ENCODE data around the gene ATL1. TPM values are rescaled to one million over a fixed set of nuclear protein-coding genes. Genes with fewer than 3 reads are reported as not detected.
A peak's percentile ranks its signal among the peaks of the same experiment; 100 is the strongest.
"Not testable (repeated sequence)": the region's sequence is repeated elsewhere in the genome, so short reads cannot be mapped to it uniquely, and the experiment has no call there.

The ATL1 gene
- total RNA-seq, 2 experiments from 2014 or later: 1.5 TPM

DNA sequence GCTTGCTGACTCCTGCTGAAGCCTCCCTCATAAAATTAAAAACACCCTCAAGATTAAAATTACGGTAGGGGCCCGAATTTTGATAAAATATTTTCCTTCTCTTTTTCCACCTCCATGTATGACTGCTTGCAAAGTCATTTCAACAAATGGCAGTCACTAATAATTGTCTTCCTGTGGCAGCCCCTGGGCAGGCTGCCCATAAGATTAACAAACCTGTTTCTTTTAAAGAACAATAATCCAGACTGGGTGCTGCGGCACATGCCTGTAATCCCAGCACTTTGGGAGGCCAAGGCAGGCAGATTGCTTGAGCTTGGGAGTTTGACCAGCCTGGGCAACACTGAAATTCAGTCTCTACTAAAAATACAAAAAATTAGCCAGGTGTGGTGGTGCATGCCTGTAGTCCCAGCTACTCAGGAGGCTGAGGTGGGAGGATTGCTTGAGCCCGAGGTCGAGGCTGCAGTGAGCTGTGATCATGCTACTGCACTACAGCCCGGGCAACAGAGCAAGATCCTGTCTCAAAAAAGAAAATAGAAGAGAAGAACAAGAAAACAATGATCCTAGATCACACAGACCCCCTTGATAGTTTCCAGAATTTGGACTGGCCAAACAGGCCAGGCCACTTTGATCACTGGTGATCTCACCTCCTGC lies 99.5 kb downstream of the ATL1 start:
- ATAC-seq (ENCODE audit: low read depth) (no peak), DNase-seq (no peak)
- H3K27ac Mint-ChIP-seq: no peak overlapping the region
- H3K27me3 Mint-ChIP-seq: no peaks in the 10 kb centered on the region
- H3K4me1 Mint-ChIP-seq: no peaks in the 10 kb centered on the region
- H3K4me3 Mint-ChIP-seq: no peak overlapping the region
- no peaks in the 10 kb centered on the region for H3K9me3 Mint-ChIP-seq
- POLR2A ChIA-PET: no interaction called here
- peaks cover 8% of the 10 kb centered on the region for H3K36me3 Mint-ChIP-seq

DNA sequence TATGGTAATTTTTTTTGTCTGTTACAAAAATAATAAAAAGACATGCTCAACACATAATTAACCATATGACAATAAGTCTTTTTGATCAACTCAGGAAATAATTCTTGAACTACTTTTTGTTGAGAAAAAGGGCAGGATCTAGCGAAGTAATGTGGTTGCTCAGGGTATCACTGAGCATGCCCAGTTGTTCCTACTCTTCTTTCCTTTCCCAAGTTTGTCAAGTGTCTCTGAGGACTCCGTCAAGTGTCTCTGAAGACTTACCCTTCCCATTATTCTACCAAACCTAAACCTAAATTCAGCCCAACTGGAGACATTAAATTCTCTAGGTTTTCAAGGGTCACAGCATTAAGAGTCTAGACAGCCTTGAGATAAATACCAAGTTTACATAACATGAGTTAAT lies 104.6 kb downstream of the ATL1 start:
- H3K36me3 Mint-ChIP-seq; H3K4me3 Mint-ChIP-seq; POLR2A ChIA-PET; H3K27me3 Mint-ChIP-seq; ATAC-seq (ENCODE audit: low read depth); H3K9me3 Mint-ChIP-seq; H3K27ac Mint-ChIP-seq; DNase-seq: not testable (repeated sequence)
- peaks cover 11% of the 10 kb centered on the region for H3K4me1 Mint-ChIP-seq

DNA sequence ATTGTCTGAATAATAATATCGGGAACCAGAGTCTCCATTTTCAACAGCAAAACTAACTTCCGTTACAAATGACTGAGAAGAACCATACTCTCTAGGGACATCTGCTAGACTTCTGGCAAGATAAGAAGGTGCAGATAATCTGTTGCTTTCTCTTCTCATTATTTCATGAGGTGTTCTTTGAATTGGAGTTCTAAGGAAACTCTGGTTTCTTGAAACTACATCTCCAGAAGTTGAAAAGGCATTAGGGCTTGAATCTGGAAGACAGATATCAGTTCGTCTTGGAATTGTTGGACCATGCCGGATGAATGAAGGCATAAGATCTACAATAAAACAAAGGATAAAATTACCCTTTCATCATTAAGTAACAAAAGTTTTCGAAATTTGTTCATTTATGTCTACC lies 105.4 kb downstream of the ATL1 start:
- ATAC-seq (ENCODE audit: low read depth); H3K36me3 Mint-ChIP-seq; POLR2A ChIA-PET; H3K4me3 Mint-ChIP-seq; H3K27ac Mint-ChIP-seq; DNase-seq; H3K27me3 Mint-ChIP-seq; H3K9me3 Mint-ChIP-seq: not testable (repeated sequence)
- H3K4me1 Mint-ChIP-seq: peaks cover 11% of the 10 kb centered on the region

DNA sequence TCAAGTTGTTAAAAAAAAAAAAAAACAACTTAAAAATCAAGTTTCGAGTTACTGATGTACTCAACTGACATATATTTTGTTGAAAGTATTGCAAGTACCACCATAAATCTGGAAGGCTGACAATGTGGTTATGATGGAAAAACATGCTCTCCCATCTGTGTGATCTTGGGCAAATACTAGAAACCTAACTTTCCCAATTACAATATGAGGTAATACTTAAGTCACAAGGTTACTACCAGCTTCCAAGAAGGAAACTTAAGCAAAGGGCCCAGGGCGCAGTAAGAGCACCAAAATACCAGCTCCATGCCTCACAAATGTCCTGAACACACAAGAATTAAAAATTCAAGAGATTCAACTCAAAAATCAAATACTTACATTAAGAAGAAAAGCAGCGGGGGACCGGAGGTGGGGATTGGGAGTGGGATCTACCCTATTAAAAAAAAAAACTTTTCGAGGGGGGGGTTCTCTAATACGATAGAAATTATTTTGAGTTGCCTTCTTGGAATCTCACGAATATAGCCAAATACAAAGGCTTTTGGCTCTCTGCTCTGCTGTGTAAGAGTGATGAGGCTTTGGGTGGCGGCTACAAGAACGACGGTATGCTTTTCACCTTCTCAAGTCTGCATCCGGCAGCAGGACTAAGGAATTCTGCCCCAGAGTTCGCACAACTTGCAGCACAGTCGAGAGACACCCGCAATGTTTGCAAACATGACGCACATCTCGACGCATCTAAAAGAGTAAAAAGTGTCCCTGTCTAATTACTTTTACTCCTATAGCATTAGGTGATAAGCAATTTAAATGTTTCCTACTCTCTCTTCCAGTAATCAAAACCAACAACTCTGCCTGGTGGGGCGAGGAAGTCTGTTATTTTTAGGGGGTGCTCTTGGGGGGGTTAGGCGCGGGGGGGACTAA lies 107.1 kb downstream of the ATL1 start:
- peaks cover 6% of the 10 kb centered on the region for H3K36me3 Mint-ChIP-seq
- H3K4me3 Mint-ChIP-seq: no peak overlapping the region
- DNase-seq (no peak), ATAC-seq (ENCODE audit: low read depth) (peak; percentile 10)
- no peaks in the 10 kb centered on the region for H3K9me3 Mint-ChIP-seq
- peak overlapping the region; percentile 57 for H3K27ac Mint-ChIP-seq
- POLR2A ChIA-PET: no interaction called here
- peaks cover 4% of the 10 kb centered on the region for H3K27me3 Mint-ChIP-seq
- H3K4me1 Mint-ChIP-seq: peaks cover 11% of the 10 kb centered on the region

DNA sequence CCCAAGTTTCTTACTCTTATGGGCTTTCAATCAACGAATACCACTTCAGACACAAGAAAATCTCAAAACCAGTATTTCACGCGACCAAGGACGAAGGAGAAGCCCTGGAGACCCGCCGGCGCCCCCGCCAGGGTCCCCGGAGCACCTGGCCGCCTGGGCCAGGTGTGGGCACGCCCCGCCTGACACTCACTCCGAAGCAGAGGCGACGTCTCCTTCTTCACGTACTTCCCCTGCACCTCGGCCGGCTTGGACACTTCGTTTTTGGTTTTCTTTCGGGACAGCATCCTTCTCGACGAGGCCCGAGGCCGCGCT lies 107.7 kb downstream of the ATL1 start:
- Mint-ChIP-seq H3K36me3 (peaks cover 6% of the 10 kb centered on the region), H3K4me3 (no peak overlapping the region), H3K4me1 (peaks cover 11% of the 10 kb centered on the region), H3K27me3 (peaks cover 4% of the 10 kb centered on the region), H3K9me3 (no peaks in the 10 kb centered on the region), H3K27ac (peak overlapping the region; percentile 57)
- POLR2A ChIA-PET: no interaction called here
- peak; percentile 48 for ATAC-seq (ENCODE audit: low read depth)
- no peak for DNase-seq

DNA sequence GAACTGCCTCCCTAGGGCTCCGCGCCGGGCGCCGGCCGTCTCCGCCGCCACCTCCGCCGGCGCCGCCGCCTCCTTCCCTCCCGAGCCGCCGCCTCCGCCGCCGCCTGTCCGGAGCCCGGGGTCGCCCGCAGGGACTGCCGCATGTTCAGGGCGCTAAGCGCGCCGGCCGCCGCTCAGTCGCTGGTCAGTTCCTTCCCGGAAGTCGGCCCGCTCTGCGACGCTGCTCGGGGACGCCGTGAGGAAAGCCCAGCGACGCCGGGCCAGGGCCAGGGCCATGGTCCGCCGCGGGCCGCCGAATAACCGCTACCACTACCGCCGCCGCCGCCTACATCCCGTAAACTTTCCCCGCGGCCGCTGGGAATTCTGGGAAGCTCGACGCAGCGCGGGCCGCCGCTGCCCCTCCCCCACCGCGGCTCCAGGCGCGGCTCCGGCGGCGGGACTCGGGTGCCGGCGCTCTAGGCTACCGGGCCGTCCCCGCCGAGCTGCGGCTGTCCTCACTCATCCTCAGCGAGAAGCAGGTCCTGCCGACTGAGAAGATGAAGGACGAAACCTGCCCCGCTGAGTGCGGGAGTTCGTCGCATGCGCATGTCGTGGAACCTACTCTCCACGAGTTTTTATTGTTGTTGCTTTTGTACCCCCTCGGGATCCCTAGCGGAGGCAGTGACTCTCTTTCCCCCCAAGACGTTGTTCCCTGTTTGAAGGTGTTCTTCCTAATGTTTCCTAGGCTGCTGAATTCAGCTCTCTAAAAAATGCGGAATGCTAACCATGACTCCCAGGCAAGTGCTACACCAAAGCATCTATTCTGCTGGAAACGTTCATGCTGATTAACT lies 108.3 kb downstream of the ATL1 start, which contains the start of gene SAV1:
Gene SAV1, minus strand, starts transcription at position 311 of the 830 bp plus-strand sequence. CDS start 339 bp downstream, outside the sequence.
- Mint-ChIP-seq H3K36me3 (peaks cover 4% of the 10 kb centered on the region), H3K4me3 (no peak within 1 kb of the TSS), H3K9me3 (no peaks in the 10 kb centered on the region), H3K27me3 (peaks cover 4% of the 10 kb centered on the region), H3K27ac (peak within 1 kb of the TSS; percentile 57), H3K4me1 (peaks cover 11% of the 10 kb centered on the region)
- peak; percentile 74 for ATAC-seq (ENCODE audit: low read depth)
- POLR2A ChIA-PET: interaction anchor here (0.7 kb wide), 1 partner anchor 142 kb away, joined by 3 read pairs; no protein-coding TSS in a partner anchor
- peak; percentile 69 for DNase-seq

DNA sequence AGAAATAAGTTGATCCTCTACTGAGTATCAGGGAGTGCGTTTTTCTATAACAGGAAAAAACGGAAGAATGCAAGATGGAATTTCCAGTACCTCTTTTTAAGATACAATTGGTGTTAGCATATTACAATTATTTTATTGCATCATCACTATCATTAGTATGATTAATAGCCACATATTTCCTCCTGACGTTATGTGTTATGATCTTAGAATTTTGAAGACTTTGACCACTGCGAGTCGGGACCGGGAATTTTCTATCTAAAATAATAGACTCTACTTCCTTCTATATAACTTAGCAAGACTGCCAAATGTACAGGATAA lies 108.8 kb downstream of the ATL1 start:
- Mint-ChIP-seq H3K27ac (no peak overlapping the region), H3K4me1 (peaks cover 11% of the 10 kb centered on the region), H3K9me3 (no peaks in the 10 kb centered on the region), H3K36me3 (peaks cover 4% of the 10 kb centered on the region), H3K4me3 (no peak overlapping the region), H3K27me3 (peaks cover 4% of the 10 kb centered on the region)
- no peak for DNase-seq
- ATAC-seq (ENCODE audit: low read depth): no peak
- POLR2A ChIA-PET: interaction anchor here (0.7 kb wide), 1 partner anchor 142 kb away, joined by 3 read pairs; no protein-coding TSS in a partner anchor

DNA sequence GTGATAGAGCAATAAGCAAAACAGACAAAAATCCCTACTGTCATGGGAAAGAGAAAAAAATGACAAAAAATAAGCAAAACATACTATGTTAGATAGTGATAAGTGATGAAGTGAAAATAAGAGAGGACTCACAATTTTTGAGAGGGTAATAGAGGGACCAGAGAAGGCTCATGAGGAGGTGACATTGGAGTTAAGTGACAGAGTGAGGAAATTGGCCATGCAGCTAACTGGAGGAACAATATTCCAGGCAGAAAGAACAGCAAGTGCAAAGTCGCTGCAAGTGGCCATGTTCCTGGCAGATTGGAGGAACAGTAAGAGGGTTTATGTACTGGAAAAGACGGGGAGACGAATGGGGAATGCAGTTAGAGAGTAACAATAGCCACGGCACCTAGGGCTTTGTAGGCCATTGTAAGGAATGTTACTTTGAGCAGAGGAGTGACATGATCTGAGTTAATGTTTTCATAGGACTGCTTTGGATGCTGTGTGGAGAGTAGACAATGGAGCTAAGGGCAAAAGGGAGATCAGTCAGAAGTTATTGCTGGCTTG lies 109.6 kb downstream of the ATL1 start:
- Mint-ChIP-seq H3K27ac (no peak overlapping the region), H3K36me3 (peaks cover 1% of the 10 kb centered on the region), H3K4me3 (no peak overlapping the region), H3K4me1 (peaks cover 11% of the 10 kb centered on the region), H3K27me3 (peaks cover 4% of the 10 kb centered on the region), H3K9me3 (no peaks in the 10 kb centered on the region)
- DNase-seq (no peak), ATAC-seq (ENCODE audit: low read depth) (no peak)
- POLR2A ChIA-PET: no interaction called here

DNA sequence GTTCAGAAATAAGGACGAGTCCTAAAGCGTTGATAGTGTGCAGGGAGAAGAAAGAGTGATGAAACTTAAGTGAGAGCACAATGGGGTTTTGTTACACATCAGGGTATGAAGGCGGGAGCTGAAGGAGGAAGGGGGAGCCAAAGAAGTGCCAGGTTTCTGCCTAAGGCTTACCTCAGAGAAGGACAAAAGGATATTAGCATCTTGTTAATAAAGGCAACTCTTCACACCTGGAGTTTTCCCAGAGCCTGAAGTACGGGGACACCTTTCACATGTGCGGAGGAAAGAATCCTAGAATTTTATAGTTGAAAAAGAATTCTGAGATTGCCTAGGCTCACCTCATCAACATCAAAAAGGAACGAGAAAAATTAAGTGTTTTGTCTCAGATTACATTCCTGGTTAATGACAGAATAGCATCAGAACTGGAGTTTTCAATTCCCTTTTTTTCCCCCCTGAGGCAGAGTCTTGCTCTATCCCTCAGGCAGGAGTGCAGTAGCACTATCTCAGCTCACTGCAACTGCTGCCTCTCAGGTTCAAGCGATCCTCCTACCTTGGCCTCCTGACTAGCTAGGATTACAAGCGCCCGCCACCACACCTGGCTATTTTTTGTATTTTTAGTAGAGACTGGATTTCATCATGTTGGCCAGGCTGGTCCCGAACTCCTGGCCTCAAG lies 110.4 kb downstream of the ATL1 start:
- Mint-ChIP-seq H3K36me3 (no peaks in the 10 kb centered on the region), H3K27ac (no peak overlapping the region), H3K4me3 (no peak overlapping the region), H3K9me3 (no peaks in the 10 kb centered on the region), H3K4me1 (peaks cover 11% of the 10 kb centered on the region), H3K27me3 (peaks cover 4% of the 10 kb centered on the region)
- ATAC-seq (ENCODE audit: low read depth) (no peak), DNase-seq (no peak)
- POLR2A ChIA-PET: no interaction called here

DNA sequence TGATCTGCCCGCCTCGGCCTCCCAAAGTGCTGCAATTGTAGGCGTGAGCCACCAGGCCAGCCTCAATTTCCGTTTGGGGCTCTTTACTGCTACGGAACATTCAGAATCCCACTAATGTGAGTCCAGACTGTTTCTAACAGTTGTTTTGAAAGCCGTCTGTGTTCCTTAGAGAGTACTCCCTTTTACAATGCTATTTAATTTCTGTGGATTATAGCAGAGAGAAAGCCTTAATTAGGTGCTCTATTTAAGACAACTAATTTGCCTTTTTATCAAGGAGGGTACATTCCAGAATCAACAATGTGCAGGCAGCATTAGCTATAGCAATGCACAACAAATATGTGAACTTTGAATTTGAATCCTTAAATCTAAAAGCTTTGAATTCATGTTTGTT lies 110.9 kb downstream of the ATL1 start:
- POLR2A ChIA-PET: no interaction called here
- Mint-ChIP-seq H3K27ac (no peak overlapping the region), H3K36me3 (no peaks in the 10 kb centered on the region), H3K4me3 (no peak overlapping the region), H3K9me3 (no peaks in the 10 kb centered on the region), H3K4me1 (peaks cover 11% of the 10 kb centered on the region), H3K27me3 (peaks cover 4% of the 10 kb centered on the region)
- DNase-seq: no peak
- no peak for ATAC-seq (ENCODE audit: low read depth)

DNA sequence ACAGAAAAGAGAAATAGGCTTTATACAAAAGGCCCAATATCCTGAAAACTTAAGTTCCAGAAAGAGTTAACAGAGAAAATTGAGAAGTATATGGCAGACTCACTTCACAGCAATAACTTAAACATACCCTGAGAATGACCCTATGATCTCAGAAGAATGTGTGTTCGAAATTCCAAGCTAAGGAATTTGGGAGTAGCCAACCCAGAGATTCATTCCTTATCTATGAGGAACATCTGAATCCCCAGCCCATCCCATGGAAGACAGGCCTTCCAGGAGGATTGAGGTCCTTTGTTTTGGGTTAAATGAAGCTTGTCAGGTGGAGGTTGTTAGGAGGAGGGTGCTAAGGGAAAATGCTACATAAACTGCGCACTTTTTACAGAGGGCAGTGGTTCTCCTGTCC lies 115.7 kb downstream of the ATL1 start:
- Mint-ChIP-seq H3K36me3 (no peaks in the 10 kb centered on the region), H3K4me3 (no peak overlapping the region), H3K4me1 (peaks cover 5% of the 10 kb centered on the region), H3K27ac (no peak overlapping the region), H3K9me3 (no peaks in the 10 kb centered on the region), H3K27me3 (peaks cover 4% of the 10 kb centered on the region)
- DNase-seq (no peak), ATAC-seq (ENCODE audit: low read depth) (no peak)
- POLR2A ChIA-PET: no interaction called here

DNA sequence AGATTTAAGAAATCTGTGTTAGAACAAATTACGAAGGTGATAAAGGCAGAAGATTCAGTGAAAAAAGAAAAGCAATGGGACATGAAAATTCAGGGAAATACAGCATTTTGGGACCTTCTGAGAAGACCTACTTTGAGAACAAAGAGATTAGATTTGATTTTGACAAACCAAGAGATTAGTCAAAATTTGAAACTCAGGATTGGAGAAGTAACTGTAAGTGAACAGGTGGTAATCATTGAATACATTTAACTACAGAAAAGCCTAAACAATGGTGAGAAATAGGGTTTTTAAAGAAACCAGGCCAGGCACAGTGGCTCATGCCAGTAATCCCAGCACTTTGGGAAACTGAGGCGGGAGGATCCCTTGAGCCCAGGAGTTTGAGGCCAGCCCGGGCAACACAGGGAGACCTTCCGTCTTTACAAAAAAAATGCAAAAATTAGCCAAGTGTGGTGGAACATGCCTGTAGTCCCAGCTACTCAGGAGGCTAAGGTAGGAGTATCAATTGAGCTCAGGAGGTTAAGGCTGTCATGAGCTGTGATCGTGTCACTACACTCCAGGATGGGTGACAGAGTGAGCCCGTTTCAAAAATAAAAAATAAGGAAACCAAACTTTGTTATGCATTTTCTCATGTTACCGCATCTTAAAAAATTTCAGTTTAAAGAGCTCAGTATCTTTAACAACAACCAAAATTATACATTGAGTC lies 117.0 kb downstream of the ATL1 start:
- no peaks in the 10 kb centered on the region for H3K9me3 Mint-ChIP-seq
- POLR2A ChIA-PET: no interaction called here

More for the DNA sequence above, 117.0 kb downstream of the ATL1 start:
- Mint-ChIP-seq H3K4me3 (no peak overlapping the region), H3K4me1 (peaks cover 5% of the 10 kb centered on the region), H3K27me3 (no peaks in the 10 kb centered on the region), H3K36me3 (no peaks in the 10 kb centered on the region), H3K27ac (no peak overlapping the region)
- DNase-seq (no peak), ATAC-seq (ENCODE audit: low read depth) (no peak)

Data from activated naive CD8-positive, alpha-beta T cell treated with anti-CD3 and anti-CD28 coated beads, Interleukin-2, amount 10 ng/mL, durations not matched to agents 7 days and 5 days (primary cell).